Measurements from ENCODE around the gene TSPAN9.

TSPAN9 gene

DNA sequence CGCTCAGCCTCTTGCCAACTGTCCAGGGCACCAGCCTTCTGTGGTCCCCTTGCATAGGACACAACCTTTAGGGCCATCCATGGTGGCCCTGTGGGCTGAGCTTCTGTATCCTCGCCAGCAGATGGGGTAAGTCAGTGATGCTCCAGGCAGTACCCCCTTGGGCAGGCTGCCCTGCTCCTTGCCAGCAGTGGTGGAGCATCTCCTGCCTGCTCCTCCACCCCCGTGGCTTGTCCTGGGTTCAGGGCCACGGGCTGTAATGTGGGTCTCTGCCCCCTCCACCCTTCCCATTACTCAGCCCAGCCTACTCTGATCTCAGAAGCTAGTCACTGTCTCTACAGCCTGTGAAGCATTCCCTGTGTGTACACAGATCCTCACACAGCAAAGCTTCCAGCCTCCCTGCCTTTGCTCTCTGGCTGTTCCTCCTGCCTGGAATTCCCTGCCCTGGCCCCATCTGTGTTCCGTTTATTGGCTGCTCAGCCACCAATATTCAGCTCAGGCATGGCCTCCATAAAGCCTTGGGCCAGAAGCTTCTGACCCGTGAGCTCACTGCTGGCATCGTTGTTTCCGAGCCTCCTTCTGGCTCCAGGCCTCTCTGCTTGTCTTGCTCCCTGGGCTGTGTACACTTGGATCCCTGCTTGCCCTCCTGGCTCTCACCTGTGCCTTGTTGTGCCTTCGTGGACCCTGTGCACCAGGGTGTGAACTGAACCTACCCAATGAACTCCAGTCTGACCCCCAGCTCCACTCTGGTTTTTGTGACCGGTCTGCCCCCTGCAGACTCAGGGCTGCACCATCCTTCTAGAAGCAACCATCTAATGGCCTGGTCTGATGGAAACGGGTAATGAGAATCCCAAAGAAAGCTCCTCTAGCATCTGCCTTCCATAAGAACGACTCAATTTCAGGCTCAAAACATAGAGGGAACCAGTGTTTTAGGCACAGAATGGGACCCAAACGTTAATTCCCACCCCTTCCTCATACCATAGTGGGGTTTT lies 236.8 kb downstream of the TSPAN9 start:
- DNase-seq (ENCODE audit: low read depth in 2 of 2) = no peak

DNA sequence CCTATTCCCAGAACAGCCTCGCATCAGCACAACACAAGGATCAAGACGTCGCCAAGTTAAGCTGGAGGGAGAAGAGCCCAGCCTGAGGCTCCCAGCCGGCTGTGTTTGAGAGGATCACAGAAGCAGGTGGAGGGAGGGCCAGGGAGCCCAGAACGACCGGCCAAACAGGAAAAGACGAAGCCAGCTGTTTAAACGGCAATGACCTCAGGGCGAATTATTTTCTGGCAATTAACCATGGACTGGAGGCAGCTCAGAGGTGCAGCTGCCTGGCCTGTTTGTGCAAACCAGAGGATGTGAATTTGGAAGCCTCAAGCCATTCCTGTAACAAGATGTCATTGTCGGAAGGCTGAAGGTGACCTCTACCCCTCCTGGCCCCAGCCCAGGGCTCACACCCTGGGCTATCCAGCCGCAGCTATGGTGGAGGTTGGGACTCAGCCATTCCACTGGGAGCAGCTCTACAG lies 238.1 kb downstream of the TSPAN9 start:
- DNase-seq (ENCODE audit: low read depth in 2 of 2) = no peak

DNA sequence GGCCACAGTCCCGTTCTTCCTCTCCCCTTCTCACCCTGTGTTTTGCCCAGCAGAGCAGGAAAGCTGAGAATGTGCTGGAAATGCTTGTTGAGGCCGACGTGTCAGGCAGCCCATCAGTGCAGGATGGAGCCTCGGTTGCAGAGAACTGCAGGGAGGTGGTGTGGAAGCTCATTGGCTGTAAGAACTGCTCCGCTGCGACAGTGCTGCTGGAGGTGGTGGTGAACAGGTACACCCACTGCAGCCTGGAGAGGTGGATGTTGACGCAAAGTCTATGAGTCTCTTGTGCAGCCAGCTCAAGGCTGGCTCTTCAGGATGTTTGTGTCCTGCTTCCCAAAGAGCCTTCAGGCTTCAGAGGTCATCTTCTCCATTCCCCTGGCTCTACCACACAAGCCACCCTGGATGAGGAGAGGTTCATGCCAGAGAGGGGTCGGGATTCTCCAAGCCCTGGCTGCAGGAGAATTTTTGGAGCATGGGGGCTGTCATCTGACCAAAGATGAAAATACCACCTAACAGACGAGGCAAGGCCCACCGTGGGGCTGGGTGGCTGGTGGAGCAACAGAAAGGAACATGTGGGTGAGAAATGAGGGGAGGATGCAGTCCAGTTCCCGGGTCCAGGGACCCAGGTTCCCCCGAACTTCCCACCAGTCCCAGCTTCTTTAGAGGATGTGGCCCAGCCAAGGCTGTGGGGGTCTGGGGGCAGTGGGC lies 239.7 kb downstream of the TSPAN9 start:
- DNase-seq (ENCODE audit: low read depth in 2 of 2) = no peak

DNA sequence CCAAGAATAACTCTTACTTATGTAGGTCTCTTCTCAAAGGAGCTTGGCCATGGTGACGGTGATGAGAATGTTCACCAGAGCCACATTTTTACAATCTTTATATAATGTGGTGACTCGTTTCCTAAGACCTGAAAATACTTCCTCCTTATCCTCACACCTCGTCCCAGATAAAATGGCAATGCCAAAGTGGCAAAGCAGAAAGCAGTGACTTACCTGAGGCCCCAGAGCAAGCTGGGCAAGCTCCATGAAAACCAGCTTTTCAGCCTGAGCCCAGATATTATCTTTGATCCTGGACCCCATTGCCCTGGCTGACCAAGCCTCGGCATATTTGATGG lies 240.3 kb downstream of the TSPAN9 start:
- DNase-seq (ENCODE audit: low read depth in 2 of 2) = no peak

DNA sequence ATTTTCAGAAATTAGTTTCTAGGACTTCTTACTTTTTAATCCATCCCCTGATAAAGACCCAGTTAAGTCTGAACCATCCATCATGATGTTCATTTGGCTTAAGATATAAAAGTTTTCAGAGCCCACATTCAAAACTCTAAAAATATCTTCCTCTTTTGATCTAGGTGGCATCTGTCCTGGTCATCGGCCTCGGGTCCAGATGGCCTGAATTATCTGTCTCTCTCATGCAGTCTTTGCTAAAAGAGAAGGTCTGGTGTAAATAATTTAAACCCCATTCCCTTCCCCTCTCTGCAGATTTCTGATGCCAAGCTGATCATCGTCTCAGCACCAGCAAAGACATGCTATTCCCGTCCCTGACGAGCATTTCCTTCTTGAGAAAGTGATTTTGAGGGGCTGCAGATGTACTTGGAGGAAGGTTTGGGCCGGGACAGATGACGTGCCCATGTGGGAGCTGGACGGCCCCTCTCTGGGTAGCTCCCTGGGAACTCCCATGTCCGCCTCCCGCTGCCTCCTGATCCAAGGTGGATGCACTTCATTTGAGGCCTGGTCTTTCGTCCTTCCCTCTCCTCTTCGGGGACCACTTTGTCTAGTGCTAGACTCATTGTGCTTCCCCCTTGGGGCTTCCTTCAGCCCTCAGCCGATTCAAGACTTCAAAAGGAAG lies 240.8 kb downstream of the TSPAN9 start:
- no peak for DNase-seq (ENCODE audit: low read depth in 2 of 2)

DNA sequence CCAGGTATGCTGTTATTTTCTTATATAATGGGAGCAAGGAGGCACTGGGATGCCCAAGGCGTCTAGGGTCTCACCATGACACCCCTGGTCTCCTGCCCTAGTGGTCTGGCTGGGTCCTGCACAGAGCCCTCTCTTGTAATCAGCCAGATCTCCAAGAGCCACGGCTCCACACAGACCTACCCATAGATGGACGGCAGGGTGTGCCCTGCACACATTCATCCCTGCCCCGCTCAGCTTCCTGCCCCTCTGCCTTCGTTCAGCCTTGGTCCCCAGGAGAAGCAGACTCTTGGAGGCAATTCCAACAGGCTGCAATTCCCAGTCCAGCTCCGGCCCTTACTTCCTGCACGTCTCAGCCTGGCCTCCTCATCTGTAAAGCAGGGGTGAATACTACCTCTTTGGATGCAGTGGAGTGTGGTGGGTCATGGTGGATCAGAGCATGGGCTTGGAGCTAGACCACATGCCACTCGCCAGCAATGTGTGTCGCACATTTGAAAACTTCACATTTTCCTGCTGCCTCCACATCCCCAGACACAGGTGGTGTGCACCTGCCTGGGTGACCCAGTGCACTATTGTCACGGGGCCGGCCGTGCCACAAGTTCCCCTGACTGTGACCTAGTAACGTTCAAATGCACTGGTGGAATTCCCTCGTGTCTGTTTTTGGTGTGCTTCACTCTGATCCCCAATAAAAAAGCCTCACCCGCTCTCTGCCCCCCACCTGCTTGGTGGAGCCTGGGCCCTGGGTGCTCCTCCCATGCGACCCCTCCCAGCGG lies 242.7 kb downstream of the TSPAN9 start:
- no peak for DNase-seq (ENCODE audit: low read depth in 2 of 2)

DNA sequence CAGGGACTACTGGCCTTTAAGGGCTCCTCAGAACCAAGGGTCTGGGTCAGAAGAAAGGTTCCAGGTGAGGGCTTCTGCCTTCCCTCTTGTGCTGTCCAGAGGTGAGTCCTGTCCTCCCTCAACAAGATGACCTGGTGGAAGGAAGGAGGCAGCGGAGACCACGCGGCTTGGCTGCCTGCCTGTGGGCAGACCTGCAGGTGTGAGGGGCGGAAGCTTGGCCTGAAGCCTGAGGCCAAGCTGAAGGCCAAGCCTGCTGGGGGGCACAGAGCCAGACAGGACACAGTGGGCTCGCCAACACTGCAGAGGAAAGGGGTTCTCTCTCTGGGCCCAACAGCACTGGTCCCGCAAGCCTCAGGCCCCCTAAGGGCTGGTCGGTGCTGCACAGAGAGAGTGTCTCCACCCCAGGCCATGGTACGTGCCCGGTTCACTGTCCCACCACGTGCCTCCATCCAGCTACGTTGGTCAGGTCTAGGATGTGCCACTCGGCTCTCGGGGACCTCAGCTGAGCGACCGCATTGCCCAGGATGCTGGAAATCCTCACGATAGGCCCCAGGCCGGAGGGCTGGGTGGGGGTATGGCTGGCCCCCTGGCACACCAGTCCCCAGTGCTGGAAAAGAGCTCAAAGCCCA lies 243.8 kb downstream of the TSPAN9 start:
- no peak for DNase-seq (ENCODE audit: low read depth in 2 of 2)

DNA sequence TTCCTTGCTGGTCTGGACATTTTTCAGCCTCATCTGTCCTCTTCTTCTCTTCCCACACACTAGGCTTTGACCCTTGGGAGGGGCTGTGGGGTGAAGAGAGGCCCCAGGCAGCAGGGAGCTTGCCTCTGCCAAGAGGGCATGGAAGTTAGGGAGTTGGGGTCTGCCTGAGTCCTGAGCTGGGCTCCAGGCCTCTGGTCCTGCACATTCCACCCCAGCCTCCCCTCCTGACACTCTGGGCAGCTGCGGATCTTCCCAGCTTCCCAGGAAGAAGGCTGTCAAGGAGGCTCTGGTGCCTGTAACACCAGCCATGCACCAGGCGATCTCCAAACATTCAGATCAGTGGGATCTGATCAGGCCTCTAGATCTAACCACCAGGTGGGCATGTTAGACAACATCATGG lies 244.7 kb downstream of the TSPAN9 start:
- DNase-seq (ENCODE audit: low read depth in 2 of 2) = no peak

DNA sequence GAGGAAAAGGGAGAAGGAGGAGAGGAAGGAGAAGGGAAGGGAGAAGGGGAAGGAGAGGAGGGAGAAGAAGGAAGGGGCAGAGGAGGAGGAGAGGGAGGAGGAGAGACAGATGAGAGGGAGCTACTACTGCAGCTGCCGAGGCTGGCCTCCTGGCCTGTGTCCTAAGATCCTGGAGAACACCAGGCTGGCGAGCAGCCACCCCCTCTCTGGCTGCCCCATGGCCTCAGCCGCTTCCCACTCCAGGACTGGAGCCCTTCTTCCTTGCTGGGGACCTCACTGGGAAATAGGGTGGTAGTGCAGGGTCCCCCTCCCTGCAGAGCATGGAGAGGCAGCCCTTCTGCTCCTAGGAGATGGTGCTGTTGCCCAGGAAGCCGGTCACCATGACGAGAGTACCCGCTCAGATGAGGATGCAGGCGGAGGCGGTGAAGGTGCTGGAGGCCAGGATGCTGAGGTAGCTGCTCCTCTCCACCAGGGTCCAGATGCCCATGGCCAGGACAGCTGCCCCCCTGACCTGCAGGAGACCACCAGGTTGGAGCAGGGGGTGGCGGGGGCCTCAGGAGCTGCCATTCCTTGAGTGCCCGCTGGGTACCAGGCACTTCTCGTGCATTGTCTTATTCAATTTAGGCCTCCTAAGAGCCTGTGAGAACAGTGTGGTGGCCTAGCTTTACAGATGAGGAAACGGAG lies 246.0 kb downstream of the TSPAN9 start:
- no peak for DNase-seq (ENCODE audit: low read depth in 2 of 2)

DNA sequence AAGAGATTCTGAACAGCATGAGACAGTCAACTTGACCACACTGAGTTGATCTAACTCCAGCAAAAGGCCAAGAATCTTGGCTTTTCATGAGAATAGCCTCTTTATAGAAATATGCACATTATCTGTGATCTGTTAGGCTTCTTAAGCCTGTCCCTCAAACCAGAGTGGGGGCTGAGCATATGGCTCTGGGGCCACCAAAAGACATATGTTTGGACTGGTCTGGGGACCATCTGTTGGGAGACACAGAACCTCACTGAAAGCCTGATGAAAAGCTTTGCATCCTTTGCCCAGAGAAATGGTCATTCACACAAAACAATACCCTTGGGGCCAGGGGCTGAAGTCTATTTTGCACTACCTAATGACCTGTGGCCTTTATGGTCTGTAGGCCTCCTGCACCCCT lies 248.6 kb downstream of the TSPAN9 start:
- no peak for DNase-seq (ENCODE audit: low read depth in 2 of 2)

DNA sequence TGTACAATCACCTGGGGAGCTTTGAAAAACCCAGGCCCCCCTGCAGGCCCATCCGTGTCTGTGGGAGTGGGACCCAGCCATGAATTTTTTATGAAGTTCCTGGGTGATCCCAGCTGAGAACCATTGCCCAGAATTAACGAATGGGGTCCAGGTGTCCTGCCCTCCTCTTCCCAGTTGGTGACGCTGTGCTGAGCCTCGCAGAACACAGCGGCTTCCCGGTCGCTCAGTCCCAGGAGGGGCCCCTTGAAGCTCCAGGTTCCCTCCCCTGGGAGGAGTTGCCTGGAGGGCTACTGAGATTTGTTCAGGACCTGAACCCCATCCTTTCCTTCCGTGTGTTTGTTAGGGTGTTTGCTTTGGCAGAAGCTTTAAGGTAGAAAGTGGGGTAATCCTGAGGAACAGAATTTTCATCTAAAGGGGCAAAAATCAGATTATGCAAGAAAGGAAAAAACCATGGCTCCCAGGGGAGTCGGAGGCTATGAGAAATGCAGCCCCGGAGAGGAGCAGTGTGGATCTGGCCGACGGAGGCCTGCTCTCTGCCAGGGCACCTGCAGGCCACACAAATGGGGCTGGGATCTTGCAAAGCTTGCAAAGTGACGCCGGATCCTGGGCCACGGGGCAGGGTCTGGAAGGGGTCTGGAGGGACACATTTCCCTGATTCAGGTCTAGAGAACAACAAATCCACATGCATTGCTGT lies 249.1 kb downstream of the TSPAN9 start:
- DNase-seq (ENCODE audit: low read depth in 2 of 2) = no peak

DNA sequence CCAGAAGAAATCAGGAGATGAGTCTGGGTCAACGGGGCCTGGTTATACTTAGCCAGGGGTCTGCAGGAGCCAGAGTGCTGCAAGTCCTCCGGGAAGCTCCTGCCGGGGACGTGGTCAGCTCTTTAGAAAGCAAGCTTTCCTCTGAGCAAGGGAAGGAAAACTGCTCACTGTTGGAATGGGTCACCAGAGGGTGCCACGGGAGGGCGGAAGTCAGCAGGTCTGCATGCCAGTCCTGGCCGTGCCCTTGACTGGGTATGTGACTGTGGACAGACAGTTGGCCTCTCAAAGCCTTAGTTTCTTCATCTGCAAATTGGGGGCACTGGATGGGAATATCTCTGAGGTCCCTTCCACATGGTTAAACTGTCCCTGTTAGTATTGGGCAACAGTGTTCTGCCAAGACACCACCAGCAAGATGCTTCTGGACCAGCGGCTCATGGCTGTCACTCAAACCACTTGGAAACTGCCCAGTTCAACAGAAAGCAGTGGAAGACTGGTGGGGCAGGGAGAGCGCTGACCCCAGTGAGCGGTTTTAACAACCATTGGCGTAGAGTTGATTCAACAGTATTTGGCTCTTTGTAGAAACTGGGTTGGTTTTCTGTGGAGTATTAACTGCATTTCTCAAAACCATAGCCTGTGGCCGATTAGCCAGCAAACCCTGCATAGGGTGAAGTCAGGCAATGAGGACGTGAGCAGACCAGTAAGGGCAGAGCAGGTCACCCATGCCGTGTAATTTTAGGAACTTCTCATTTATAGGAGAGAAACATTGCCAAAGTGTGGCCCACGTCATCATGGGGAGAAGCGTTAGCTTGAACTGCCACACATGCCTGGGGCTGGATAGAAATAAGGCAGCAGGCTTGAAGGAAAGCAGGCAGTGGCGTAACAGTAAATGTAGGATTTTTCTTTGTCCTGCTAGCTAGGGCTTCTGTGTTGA lies 249.9 kb downstream of the TSPAN9 start:
- no peak for DNase-seq (ENCODE audit: low read depth in 2 of 2)

DNA sequence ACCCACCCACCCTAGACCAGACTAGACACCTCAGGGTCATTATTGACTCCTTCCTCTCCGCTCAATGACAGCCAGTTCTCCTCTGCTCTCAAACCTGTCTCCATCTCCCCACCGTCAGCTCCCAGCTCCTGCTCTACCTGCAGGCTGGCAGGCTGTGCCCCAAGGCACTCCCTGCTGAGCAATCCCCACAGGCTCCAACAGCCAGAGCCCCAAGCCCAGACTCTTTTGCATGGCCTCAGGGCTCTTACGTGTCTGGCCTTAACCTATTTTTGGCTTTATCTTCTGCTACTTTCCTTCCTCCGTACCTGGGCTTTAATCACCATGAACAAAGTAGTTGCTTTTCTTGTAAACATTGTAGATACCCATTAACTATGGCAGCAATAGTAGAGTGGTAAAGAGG lies 250.9 kb downstream of the TSPAN9 start:
- no peak for DNase-seq (ENCODE audit: low read depth in 2 of 2)

DNA sequence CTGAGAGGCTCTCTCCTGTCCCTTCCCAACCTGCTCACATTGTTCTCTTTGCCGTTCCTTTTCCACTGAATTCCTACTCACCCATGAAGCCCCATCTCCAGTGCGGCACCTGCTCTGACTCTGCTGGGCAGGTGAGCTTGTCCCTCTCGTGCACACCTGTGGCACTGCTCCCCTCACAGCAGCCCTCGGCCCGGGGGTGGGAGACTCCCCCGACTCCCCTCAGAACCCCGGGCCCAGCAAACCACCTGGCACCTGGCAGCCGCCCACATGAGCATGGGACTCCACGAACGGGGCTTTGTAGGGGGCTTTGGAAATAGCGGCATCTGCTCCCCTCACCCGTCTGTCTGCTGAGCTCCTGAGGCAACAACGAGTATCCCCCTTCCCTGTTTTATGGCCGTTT lies 251.4 kb downstream of the TSPAN9 start:
- no peak for DNase-seq (ENCODE audit: low read depth in 2 of 2)

DNA sequence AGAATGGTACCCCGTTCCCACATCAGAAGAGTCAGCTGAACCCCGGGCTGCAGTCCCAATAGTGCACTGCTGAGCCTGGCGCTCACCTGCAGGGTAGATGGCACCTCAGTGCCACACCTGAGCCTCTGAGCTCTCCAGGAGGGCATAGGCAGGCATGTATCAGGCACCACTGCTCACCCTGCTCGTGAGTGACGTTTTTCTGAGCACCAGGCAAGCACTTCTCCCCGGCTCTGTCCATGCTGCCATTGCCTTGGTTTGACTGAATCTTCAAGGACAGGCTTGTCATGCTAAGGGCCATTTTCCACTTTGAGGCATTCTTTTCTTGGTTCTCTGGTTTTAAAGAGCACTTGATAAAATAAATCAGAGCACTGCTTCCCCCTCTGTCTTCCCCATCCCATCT lies 252.2 kb downstream of the TSPAN9 start:
- DNase-seq (ENCODE audit: low read depth in 2 of 2) = no peak

DNA sequence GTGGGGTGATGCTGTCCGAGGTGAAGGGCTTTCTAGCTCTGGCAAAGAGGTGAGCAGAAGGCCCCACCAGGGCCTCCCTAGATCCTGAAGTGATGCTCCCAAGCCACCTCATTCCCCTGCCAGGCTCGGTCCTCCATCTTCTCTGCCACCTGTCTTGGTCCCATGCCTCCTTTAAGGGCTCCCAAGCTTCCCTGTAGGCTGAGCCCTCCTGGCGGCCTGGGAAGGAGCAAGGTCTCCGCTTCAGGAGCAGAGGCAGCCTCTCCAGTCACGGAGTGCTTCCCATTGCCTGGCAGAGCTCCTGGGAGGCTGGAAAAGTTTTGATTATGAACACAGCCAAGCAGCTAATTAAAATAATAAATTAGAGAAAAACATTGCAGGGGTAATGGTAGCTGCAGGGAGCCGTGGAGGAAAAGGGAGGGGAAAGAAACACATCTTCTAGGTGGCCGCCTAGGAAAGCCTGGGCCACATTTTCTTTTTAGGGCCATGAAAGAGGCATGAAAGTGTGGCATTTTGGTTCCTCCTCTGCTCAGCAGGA lies 253.9 kb downstream of the TSPAN9 start:
- no peak for DNase-seq (ENCODE audit: low read depth in 2 of 2)

DNA sequence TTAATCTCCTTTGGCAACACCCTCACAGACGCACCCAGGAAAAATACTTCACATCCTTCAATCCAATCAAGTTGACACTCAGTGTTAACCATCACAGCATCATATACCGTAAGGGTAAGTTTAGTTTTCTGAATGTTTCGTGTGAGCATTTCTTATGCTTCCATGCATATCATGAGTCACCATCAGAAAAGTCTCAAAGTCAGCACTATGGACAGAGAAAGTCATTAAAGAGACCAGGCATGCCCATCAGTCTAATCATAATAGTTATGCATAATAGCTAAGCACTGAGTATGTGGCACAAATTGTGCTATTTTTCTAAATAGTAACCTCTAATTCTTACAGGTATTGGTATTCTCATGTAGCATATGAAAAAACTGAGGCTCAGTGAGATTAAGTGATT lies 255.0 kb downstream of the TSPAN9 start:
- no peak for DNase-seq (ENCODE audit: low read depth in 2 of 2)

DNA sequence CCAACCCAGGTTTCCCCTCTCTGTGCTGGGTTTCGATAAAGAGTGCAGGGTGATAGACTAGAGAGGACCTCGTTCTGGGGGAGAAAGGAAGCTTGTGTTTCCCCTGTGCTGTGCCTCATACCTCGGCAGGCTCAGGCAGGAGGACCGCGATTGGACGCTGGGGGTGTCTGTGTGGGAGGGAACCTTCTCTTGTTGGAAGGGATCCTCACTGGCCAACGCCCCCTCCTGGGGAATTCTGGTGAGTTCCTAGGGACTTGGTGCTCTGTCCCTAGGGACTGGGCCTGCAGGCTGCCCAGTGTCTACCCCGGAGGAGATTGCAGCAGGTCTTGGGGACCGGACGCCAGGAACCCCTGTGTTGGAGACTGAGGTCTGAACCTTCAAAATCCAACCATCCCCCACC lies 256.4 kb downstream of the TSPAN9 start:
- no peak for DNase-seq (ENCODE audit: low read depth in 2 of 2)

DNA sequence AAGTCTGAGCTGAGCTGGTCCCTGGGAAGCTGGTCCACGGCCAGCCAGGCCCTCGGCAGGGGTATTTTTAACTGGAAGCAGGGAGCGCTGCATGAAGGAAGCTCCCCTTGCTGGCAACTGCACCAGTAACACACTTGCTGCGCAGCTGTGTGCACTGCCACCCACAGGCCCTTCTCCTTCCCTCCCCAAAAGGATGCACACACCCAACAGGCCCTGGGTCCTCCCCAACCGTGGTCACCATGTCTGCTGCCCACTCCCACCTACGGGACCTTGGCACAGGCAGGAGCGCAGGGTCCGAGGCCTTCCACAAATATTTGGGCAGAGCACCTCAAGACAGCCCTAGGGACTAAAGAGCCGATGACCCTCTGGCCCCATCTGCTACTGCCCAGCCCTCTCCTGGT lies 256.8 kb downstream of the TSPAN9 start:
- no peak for DNase-seq (ENCODE audit: low read depth in 2 of 2)

Measured in stimulated activated CD4-positive, alpha-beta T cell treated with anti-CD3 and anti-CD28 coated beads, Interleukin-1b, Interleukin-23, amount 100 ng/mL, for 1 hour (primary cell).